Lower leg skin (tissue), 4 donors: ENCODE data around the gene JAK2. TPM values are rescaled to one million over a fixed set of nuclear protein-coding genes. Genes with fewer than 3 reads are reported as not detected.
"Not testable (repeated sequence)": the region's sequence is repeated elsewhere in the genome, so short reads cannot be mapped to it uniquely, and the experiment has no call there.

Experiments used
- DNase-seq, 2 donors: peaks; one replicate each; pipeline ENCODE4 v3.0.0-alpha.2; 2019; ENCODE audit warnings: low spot score in 2 of 2
- H3K4me3 ChIP-seq: fragments of 200-600 bp; sonication (generic); 2 replicates; pipeline ENCODE4 v1.5.1; 2017; ENCODE audit warnings: mild to moderate bottlenecking, low read depth; ENCODE audit not compliant: poor library complexity, severe bottlenecking
- CTCF ChIP-seq, 3 donors: fragments of 450-650 bp; IDR thresholded peaks; one replicate each; pipeline ENCODE4 v1.5.1; 2016; ENCODE audit warnings: antibody characterized with exemption in 3 of 3, mild to moderate bottlenecking in 3 of 3, moderate library complexity in 2 of 3
- POLR2A ChIP-seq, 2 donors: fragments of 450-650 bp; IDR thresholded peaks; one replicate each; pipeline ENCODE4 v1.6.1; 2016 to 2017; ENCODE audit warnings: antibody characterized with exemption in 2 of 2, mild to moderate bottlenecking in 1 of 2, moderate library complexity in 1 of 2
- WGBS, 2 donors: methylation state at CpG; one replicate each; pipeline ENCODE4 v1.1.5; 2018; 5-methylcytosine and 5-hydroxymethylcytosine counted together
- intact Hi-C: fragments of 100-400 bp; cut with DNase I; formaldehyde crosslinking; loops from one replicate; pipeline ENCODE4 v1.15.0; 2023; ENCODE audit warnings: low total_unique reads
- total RNA-seq, 4 donors: library from RNA; depleted of rRNA; stranded (reverse); fragments of >200 nt; gene quantifications; one replicate each; pipeline ENCODE4 v1.1.0, GENCODE V29; 2016

JAK2 gene
- 10 to 100 TPM; 24.1 to 46.2 (median 34.4) TPM for total RNA-seq

GRCh38 chr9:4984621-4985385, at the start of gene JAK2:
TSS of gene JAK2 (plus strand) at chr9:4985272. CDS start at chr9:5021988, 36,716 bp downstream.
- intact Hi-C loops, result loop anchor here (5.0 kb wide), 1 partner anchor 223 kb away; no protein-coding TSS in a partner anchor
- DNase-seq, result peak; percentile 90 to 98
- 0 to 1% methylated on average over 49 to 70 of the region's 84 CpGs for WGBS, 2 donors
- H3K4me3 ChIP-seq, result peak within 1 kb of the TSS; percentile 59
- no peak for TF ChIP-seq POLR2A (IDR thresholded peaks at IDR 0.05)

- intact Hi-C loops, result no loop called here
- DNase-seq, result no peak
- TF ChIP-seq POLR2A (IDR thresholded peaks at IDR 0.05), result no peak
- TF ChIP-seq CTCF (IDR thresholded peaks at IDR 0.05), result no peak
- H3K4me3 ChIP-seq, result no peak overlapping the region
- 32% methylated on average over 3 of the region's 3 CpGs for WGBS, 2 donors
Measured at GRCh38 chr9:4936277-4936676, 48.8 kb upstream of the JAK2 start.

GRCh38 chr9:4936823-4937222, 48.2 kb upstream of the JAK2 start:
- DNase-seq, result no peak
- WGBS, 2 donors, result 97 to 100% methylated on average over 1 of the region's 1 CpG
- TF ChIP-seq POLR2A (IDR thresholded peaks at IDR 0.05) (no peak), CTCF (IDR thresholded peaks at IDR 0.05) (no peak)
- H3K4me3 ChIP-seq, result no peak overlapping the region
- intact Hi-C loops, result no loop called here

GRCh38 chr9:4937446-4937845, 47.6 kb upstream of the JAK2 start:
- intact Hi-C loops, result no loop called here
- WGBS, 2 donors, result 13 to 18% methylated on average over 1 of the region's 1 CpG

GRCh38 chr9:4938496-4938895, 46.6 kb upstream of the JAK2 start:
- intact Hi-C loops, result no loop called here
- no peak overlapping the region for H3K4me3 ChIP-seq
- no peak for DNase-seq
- TF ChIP-seq CTCF (IDR thresholded peaks at IDR 0.05), result no peak
- 67 to 78% methylated on average over 1 of the region's 1 CpG for WGBS, 2 donors

More at GRCh38 chr9:4937446-4937845, 47.6 kb upstream of the JAK2 start:
- DNase-seq, result no peak
- no peak overlapping the region for H3K4me3 ChIP-seq
- TF ChIP-seq CTCF (IDR thresholded peaks at IDR 0.05) (no peak), POLR2A (IDR thresholded peaks at IDR 0.05) (no peak)

- intact Hi-C loops, result no loop called here
- TF ChIP-seq CTCF (IDR thresholded peaks at IDR 0.05), result no peak
- no peak for TF ChIP-seq POLR2A (IDR thresholded peaks at IDR 0.05)
- DNase-seq, result no peak
- no peak overlapping the region for H3K4me3 ChIP-seq
- WGBS, 2 donors, result 19 to 54% methylated on average over 1 of the region's 1 CpG
Measured at GRCh38 chr9:4939118-4939561, 45.9 kb upstream of the JAK2 start.

- 79 to 86% methylated on average over 7 of the region's 7 CpGs for WGBS, 2 donors
- H3K4me3 ChIP-seq, intact Hi-C loops, DNase-seq: not testable (repeated sequence)
Measured at GRCh38 chr9:4942042-4942691, 42.9 kb upstream of the JAK2 start.
